SK-N-SH treated with all-trans-retinoic acid at 6 μM for 48 hours (cell line): ENCODE measurements around the gene TMEM119.
A peak's percentile ranks its signal among the peaks of the same experiment; 100 is the strongest.

Source experiments
- ATAC-seq: fragments of 200-7000 bp; cut with Tn5 transposase; 3 replicates; pipeline ENCODE4 v1.9.1; 2020; ENCODE audit warnings: mild to moderate bottlenecking, moderate library complexity
- ARNTL ChIP-seq: fragments of 450-650 bp; formaldehyde crosslinking; IDR thresholded peaks from 2 replicates; pipeline ENCODE4 v1.5.0; 2020; ENCODE audit warnings: low read depth, mild to moderate bottlenecking, moderate library complexity, borderline replicate concordance
- BACH2 ChIP-seq: fragments of 250-450 bp; sonication (Bioruptor Pico); IDR thresholded peaks from 2 replicates; pipeline ENCODE4 v1.9.0; 2021; ENCODE audit warnings: mild to moderate bottlenecking, borderline replicate concordance
- CSDC2 ChIP-seq: fragments of 250-450 bp; sonication (Bioruptor Pico); IDR thresholded peaks from 2 replicates; pipeline ENCODE4 v1.5.0; 2020; ENCODE audit warnings: mild to moderate bottlenecking, moderate library complexity
- CSRNP3 ChIP-seq: fragments of 250-450 bp; sonication (Bioruptor Pico); IDR thresholded peaks from 2 replicates; pipeline ENCODE4 v1.5.1; 2021; ENCODE audit warnings: mild to moderate bottlenecking, moderate library complexity
- ESRRG ChIP-seq: fragments of 250-450 bp; sonication (Bioruptor Pico); IDR thresholded peaks from 2 replicates; pipeline ENCODE4 v1.6.1; 2021; ENCODE audit warnings: mild to moderate bottlenecking
- GLIS3 ChIP-seq: fragments of 250-450 bp; sonication (Bioruptor Pico); IDR thresholded peaks from 2 replicates; pipeline ENCODE4 v1.5.0; 2020; ENCODE audit warnings: mild to moderate bottlenecking, moderate library complexity
- PATZ1 ChIP-seq: fragments of 250-450 bp; sonication (Bioruptor Pico); IDR thresholded peaks from 2 replicates; pipeline ENCODE4 v1.8.0; 2020; ENCODE audit warnings: mild to moderate bottlenecking, moderate library complexity, borderline replicate concordance
- POU6F1 ChIP-seq: fragments of 250-450 bp; sonication (Bioruptor Pico); IDR thresholded peaks from 2 replicates; pipeline ENCODE4 v1.8.0; 2021; ENCODE audit warnings: low read depth, mild to moderate bottlenecking, moderate library complexity, borderline replicate concordance
- PPARA ChIP-seq: fragments of 250-450 bp; sonication (Bioruptor Pico); IDR thresholded peaks from 2 replicates; pipeline ENCODE4 v1.5.0; 2020; ENCODE audit warnings: mild to moderate bottlenecking, borderline replicate concordance
- SNAI2 ChIP-seq: fragments of 250-450 bp; sonication (Bioruptor Pico); IDR thresholded peaks from 2 replicates; pipeline ENCODE4 v1.5.0; 2020; ENCODE audit warnings: mild to moderate bottlenecking, moderate library complexity
- TCF4 ChIP-seq: fragments of 250-450 bp; sonication (Bioruptor Pico); IDR thresholded peaks from 2 replicates; pipeline ENCODE4 v1.8.0; 2021; ENCODE audit warnings: mild to moderate bottlenecking, moderate library complexity, borderline replicate concordance
- TOX ChIP-seq: fragments of 250-450 bp; sonication (Bioruptor Pico); IDR thresholded peaks from 2 replicates; pipeline ENCODE4 v1.8.0; 2021; ENCODE audit warnings: mild to moderate bottlenecking, moderate library complexity, borderline replicate concordance
- TSHZ2 ChIP-seq: fragments of 250-450 bp; sonication (Bioruptor Pico); IDR thresholded peaks from 2 replicates; pipeline ENCODE4 v1.5.0; 2020; ENCODE audit warnings: mild to moderate bottlenecking, moderate library complexity
- ZC3H10 ChIP-seq: fragments of 250-450 bp; sonication (Bioruptor Pico); IDR thresholded peaks from 2 replicates; pipeline ENCODE4 v1.5.1; 2021; ENCODE audit warnings: mild to moderate bottlenecking, moderate library complexity
- ZFP3 ChIP-seq: fragments of 250-450 bp; sonication (Bioruptor Pico); IDR thresholded peaks from 2 replicates; pipeline ENCODE4 v1.5.0; 2020; ENCODE audit warnings: mild to moderate bottlenecking, moderate library complexity
- ZFP30 ChIP-seq: fragments of 450-650 bp; formaldehyde crosslinking; IDR thresholded peaks from 2 replicates; pipeline ENCODE4 v1.5.0; 2022; ENCODE audit warnings: mild to moderate bottlenecking, moderate library complexity
- ZNF565 ChIP-seq: fragments of 450-650 bp; formaldehyde crosslinking; conservative IDR thresholded peaks from 2 replicates; pipeline ENCODE4 v1.5.0; 2020; ENCODE audit warnings: low read depth, mild to moderate bottlenecking, moderate library complexity

Gene TMEM119

GRCh38 chr12:108611884-108612415 is 14.1 kb upstream of the TMEM119 start:
- TF ChIP-seq TCF4 (CRISPR knock-in tag) (no peak), CSRNP3 (no peak), ZFP3 (CRISPR knock-in tag) (no peak)
- TF ChIP-seq, all 23 proteins: peak for 0
- ATAC-seq: peak; percentile 60

GRCh38 chr12:108610856-108611605 is 13.1 kb upstream of the TMEM119 start:
- TF ChIP-seq ZFP3 (CRISPR knock-in tag) (no peak), CSRNP3 (no peak), POU6F1 (CRISPR knock-in tag) (no peak), PATZ1 (no peak), BACH2 (CRISPR knock-in tag) (no peak), TSHZ2 (CRISPR knock-in tag) (no peak), ZFP30 (CRISPR knock-in tag) (no peak), TCF4 (CRISPR knock-in tag) (no peak), ESRRG (CRISPR knock-in tag) (no peak), SNAI2 (CRISPR knock-in tag) (no peak)
- no peak for ATAC-seq

GRCh38 chr12:108610336-108610815 is 12.5 kb upstream of the TMEM119 start:
- ATAC-seq: no peak
- no peak for TF ChIP-seq PATZ1
- no peak for TF ChIP-seq ARNTL (CRISPR knock-in tag)
- TF ChIP-seq GLIS3: no peak
- no peak for TF ChIP-seq ZFP30 (CRISPR knock-in tag)
- TF ChIP-seq ZC3H10 (CRISPR knock-in tag): no peak
- TF ChIP-seq CSDC2 (CRISPR knock-in tag): no peak
- TF ChIP-seq TOX (CRISPR knock-in tag): no peak
- TF ChIP-seq POU6F1 (CRISPR knock-in tag): no peak
- TF ChIP-seq PPARA (CRISPR knock-in tag): no peak
- TF ChIP-seq ZNF565 (CRISPR knock-in tag): no peak
- no peak for TF ChIP-seq ZFP3 (CRISPR knock-in tag)
- TF ChIP-seq BACH2 (CRISPR knock-in tag): no peak
